HEK293T (cell line): ENCODE results near the gene DOCK1.

Experiments used
- ARNT ChIP-seq: fragments of 450-650 bp; IDR thresholded peaks from 2 replicates; pipeline ENCODE4 v1.6.1; 2017; ENCODE audit warnings: mild to moderate bottlenecking
- BHLHE40 ChIP-seq: fragments of 450-650 bp; IDR thresholded peaks from 2 replicates; pipeline ENCODE4 v1.6.1; 2016; ENCODE audit warnings: mild to moderate bottlenecking, moderate library complexity, borderline replicate concordance
- ELF4 ChIP-seq: fragments of 450-650 bp; IDR thresholded peaks from 2 replicates; pipeline ENCODE4 v1.6.1; 2017; ENCODE audit warnings: antibody characterized with exemption
- FOXA1 ChIP-seq: fragments of 450-650 bp; IDR thresholded peaks from 2 replicates; pipeline ENCODE4 v1.6.1; 2016; ENCODE audit warnings: mild to moderate bottlenecking
- FOXK2 ChIP-seq: fragments of 450-650 bp; IDR thresholded peaks from 2 replicates; pipeline ENCODE4 v1.6.1; 2016; ENCODE audit warnings: mild to moderate bottlenecking
- FOXM1 ChIP-seq: fragments of 450-650 bp; IDR thresholded peaks from 2 replicates; pipeline ENCODE4 v1.6.1; 2017; ENCODE audit warnings: mild to moderate bottlenecking, borderline replicate concordance
- LEF1 ChIP-seq: fragments of 450-650 bp; IDR thresholded peaks from 2 replicates; pipeline ENCODE4 v1.6.1; 2017; ENCODE audit warnings: mild to moderate bottlenecking, borderline replicate concordance
- NFRKB ChIP-seq: fragments of 450-650 bp; IDR thresholded peaks from 2 replicates; pipeline ENCODE4 v1.6.1; 2016; ENCODE audit warnings: mild to moderate bottlenecking, moderate library complexity
- PKNOX1 ChIP-seq: fragments of 450-650 bp; IDR thresholded peaks from 2 replicates; pipeline ENCODE4 v1.6.1; 2016
- SP1 ChIP-seq: fragments of 450-650 bp; IDR thresholded peaks from 2 replicates; pipeline ENCODE4 v1.6.1; 2017
- SUZ12 ChIP-seq: fragments of 450-650 bp; IDR thresholded peaks from 2 replicates; pipeline ENCODE4 v1.6.1; 2016; ENCODE audit warnings: mild to moderate bottlenecking
- TARDBP ChIP-seq: fragments of 450-650 bp; IDR thresholded peaks from 2 replicates; pipeline ENCODE4 v1.6.1; 2016
- ZNF384 ChIP-seq: fragments of 450-650 bp; IDR thresholded peaks from 2 replicates; pipeline ENCODE4 v1.6.1; 2016

- TF ChIP-seq LEF1: no peak
- TF ChIP-seq FOXA1: no peak
- TF ChIP-seq FOXM1: no peak
- TF ChIP-seq SUZ12: no peak
- no peak for TF ChIP-seq BHLHE40
- no peak for TF ChIP-seq ARNT
- no peak for TF ChIP-seq NFRKB
- no peak for TF ChIP-seq ELF4
- no peak for TF ChIP-seq SP1
- no peak for TF ChIP-seq TARDBP
- TF ChIP-seq ZNF384: no peak
- TF ChIP-seq PKNOX1: no peak
- TF ChIP-seq FOXK2: no peak
Observed at GRCh38 chr10:126903656-126904360, 1.4 kb upstream of the DOCK1 start.
